ENCODE data around the gene TEX2.
A peak's percentile ranks its signal among the peaks of the same experiment; 100 is the strongest.

The TEX2 gene

GRCh38 chr17:64157669-64158180 lies 105.3 kb downstream of the TEX2 start:
- no peak for DNase-seq

- no peak for DNase-seq
Observed at GRCh38 chr17:64156670-64157069, 106.4 kb downstream of the TEX2 start.

- no peak for DNase-seq
Observed at GRCh38 chr17:64155751-64156544, 107.1 kb downstream of the TEX2 start.

GRCh38 chr17:64155129-64155528 lies 107.9 kb downstream of the TEX2 start:
- DNase-seq: no peak

GRCh38 chr17:64154717-64155116 lies 108.3 kb downstream of the TEX2 start:
- DNase-seq: no peak

GRCh38 chr17:64154313-64154695 lies 108.8 kb downstream of the TEX2 start:
- DNase-seq: no peak

GRCh38 chr17:64153565-64154312 lies 109.3 kb downstream of the TEX2 start:
- DNase-seq: no peak

- no peak for DNase-seq
Observed at GRCh38 chr17:64152428-64153125, 110.5 kb downstream of the TEX2 start.

- DNase-seq: no peak
Observed at GRCh38 chr17:64151016-64151368, 112.1 kb downstream of the TEX2 start.

- no peak for DNase-seq
Observed at GRCh38 chr17:64150237-64151015, 112.6 kb downstream of the TEX2 start.

- DNase-seq: no peak
Observed at GRCh38 chr17:64149196-64149595, 113.9 kb downstream of the TEX2 start.

GRCh38 chr17:64148699-64149098 lies 114.4 kb downstream of the TEX2 start:
- no peak for DNase-seq

- DNase-seq: no peak
Observed at GRCh38 chr17:64148017-64148631, 114.9 kb downstream of the TEX2 start.

- DNase-seq: no peak
Observed at GRCh38 chr17:64147110-64148016, 115.7 kb downstream of the TEX2 start.

GRCh38 chr17:64146418-64147109 lies 116.5 kb downstream of the TEX2 start:
- peak in 3 of 4 experiments; percentile 21 to 42 (median 32) for DNase-seq

GRCh38 chr17:64145751-64146417 lies 117.2 kb downstream of the TEX2 start:
- DNase-seq: peak; percentile 79 to 91 (median 86)

- no peak for DNase-seq
Observed at GRCh38 chr17:64145375-64145750, 117.7 kb downstream of the TEX2 start.

- DNase-seq: no peak
Observed at GRCh38 chr17:64139542-64139941, 123.5 kb downstream of the TEX2 start.

- no peak for DNase-seq
Observed at GRCh38 chr17:64138441-64138840, 124.6 kb downstream of the TEX2 start.

- no peak for DNase-seq
Observed at GRCh38 chr17:64135000-64135399, 128.1 kb downstream of the TEX2 start.

Measured in activated CD4-positive, CD25-positive, alpha-beta regulatory T cell (primary cell).